Stimulated activated CD4-positive, alpha-beta T cell treated with anti-CD3 and anti-CD28 coated beads, Interleukin-4, amount 100 ng/mL, for 4 hours (primary cell): Measurements from ENCODE around the gene NOTCH2.
A peak's percentile ranks its signal among the peaks of the same experiment; 100 is the strongest.
"Not testable (repeated sequence)": the region's sequence is repeated elsewhere in the genome, so short reads cannot be mapped to it uniquely, and the experiment has no call there.

Experiments
- DNase-seq, 2 experiments: peaks; one replicate each; pipeline ENCODE4 v3.0.0-alpha.2; 2020

Gene NOTCH2

GRCh38 chr1:120069067-120069919 lies at the start of gene NOTCH2:
Gene NOTCH2, minus strand, starts transcription at chr1:120069662. Its CDS starts 256 bp downstream, at chr1:120069406.
- DNase-seq = peak; percentile 48 to 66

GRCh38 chr1:120117371-120118177 lies 48.1 kb upstream of the NOTCH2 start:
- not testable (repeated sequence) for DNase-seq

- not testable (repeated sequence) for DNase-seq
These were observed 46.6 kb upstream of the NOTCH2 start for GRCh38 chr1:120116094-120116493.

GRCh38 chr1:120113134-120113533 lies 43.7 kb upstream of the NOTCH2 start:
- DNase-seq = not testable (repeated sequence)

- not testable (repeated sequence) for DNase-seq
These were observed 42.8 kb upstream of the NOTCH2 start for GRCh38 chr1:120112212-120112611.

- not testable (repeated sequence) for DNase-seq
These were observed 42.3 kb upstream of the NOTCH2 start for GRCh38 chr1:120111771-120112170.

- not testable (repeated sequence) for DNase-seq
These were observed 41.5 kb upstream of the NOTCH2 start for GRCh38 chr1:120111008-120111407.

GRCh38 chr1:120109656-120110055 lies 40.2 kb upstream of the NOTCH2 start:
- not testable (repeated sequence) for DNase-seq

GRCh38 chr1:120109180-120109579 lies 39.7 kb upstream of the NOTCH2 start:
- not testable (repeated sequence) for DNase-seq

GRCh38 chr1:120105288-120105687 lies 35.8 kb upstream of the NOTCH2 start:
- DNase-seq = not testable (repeated sequence)

GRCh38 chr1:120103768-120104167 lies 34.3 kb upstream of the NOTCH2 start:
- DNase-seq = not testable (repeated sequence)

- DNase-seq = not testable (repeated sequence)
These were observed 32.1 kb upstream of the NOTCH2 start for GRCh38 chr1:120101593-120101992.

GRCh38 chr1:120100590-120100989 lies 31.1 kb upstream of the NOTCH2 start:
- DNase-seq = not testable (repeated sequence)

GRCh38 chr1:120098986-120099759 lies 29.7 kb upstream of the NOTCH2 start:
- not testable (repeated sequence) for DNase-seq

GRCh38 chr1:120096981-120097545 lies 27.6 kb upstream of the NOTCH2 start:
- DNase-seq = not testable (repeated sequence)

GRCh38 chr1:120093548-120094181 lies 24.2 kb upstream of the NOTCH2 start:
- not testable (repeated sequence) for DNase-seq

- DNase-seq = not testable (repeated sequence)
These were observed 23.1 kb upstream of the NOTCH2 start for GRCh38 chr1:120092232-120093218.

GRCh38 chr1:120090830-120091229 lies 21.4 kb upstream of the NOTCH2 start:
- not testable (repeated sequence) for DNase-seq

- peak; percentile 10 to 69 for DNase-seq
These were observed 18.5 kb upstream of the NOTCH2 start for GRCh38 chr1:120087959-120088358.

GRCh38 chr1:120069920-120070214 lies 405 bp upstream of the NOTCH2 start:
- DNase-seq = not testable (repeated sequence)

GRCh38 chr1:120068683-120069066 lies 787 bp downstream of the NOTCH2 start:
- DNase-seq = peak; percentile 9 to 11
